ENCODE measurements around the gene SLC26A2. TPM values are rescaled to one million over a fixed set of nuclear protein-coding genes. Genes with fewer than 3 reads are reported as not detected.

Gene SLC26A2
- total RNA-seq, 1 experiment from 2014 or later, result 111 TPM

GRCh38 chr5:150020249-150020648 lies 59.7 kb downstream of the SLC26A2 start:
- Histone ChIP-seq H3K36me3 (ENCODE audit: control insufficient read depth, insufficient read depth, low read length) (peaks cover 63% of the 10 kb centered on the region), H3K4me3 (ENCODE audit: low read depth in 2 of 2, low read length in 2 of 2) (no peak overlapping the region), H3K4me1 (ENCODE audit: control insufficient read depth, insufficient read depth, low read length) (peaks cover 17% of the 10 kb centered on the region), H3K27me3 (ENCODE audit: control insufficient read depth, insufficient read depth, low read length) (no peaks in the 10 kb centered on the region), H3K27ac (ENCODE audit: low read length) (no peak overlapping the region), H3K9me3 (ENCODE audit: control insufficient read depth, insufficient read depth, low read depth, low read length) (peaks cover 6% of the 10 kb centered on the region)
- POLR2A ChIA-PET, result interaction anchor here (0.5 to 1.0 kb wide), 3 partner anchors 9 to 96 kb away, joined by 3 to 12 read pairs (median 10); no protein-coding TSS in a partner anchor
- BruUV-seq (replicated peaks), result no TSS peak
- in situ Hi-C loops (cut with HindIII; ENCODE audit: low pct_unique_long_range_greater_than_20kb, low sequenced_read_pairs), result no loop called here
- no peak for DNase-seq (ENCODE audit: low read depth, low spot score)
- ATAC-seq, result no peak
- intact Hi-C loops (cut with micrococcal nuclease; ENCODE audit: unreplicated experiment), result no loop called here
- TF ChIP-seq POLR2AphosphoS5 (IDR thresholded peaks at IDR 0.05; ENCODE audit: low read depth, low read length) (no peak), SIN3A (IDR thresholded peaks at IDR 0.05; ENCODE audit: borderline replicate concordance, insufficient read depth, low read depth, low read length) (no peak), TCF7L2 (IDR thresholded peaks at IDR 0.05; ENCODE audit: low read depth, low read length) (no peak)
- TF ChIP-seq, protein P1, sequence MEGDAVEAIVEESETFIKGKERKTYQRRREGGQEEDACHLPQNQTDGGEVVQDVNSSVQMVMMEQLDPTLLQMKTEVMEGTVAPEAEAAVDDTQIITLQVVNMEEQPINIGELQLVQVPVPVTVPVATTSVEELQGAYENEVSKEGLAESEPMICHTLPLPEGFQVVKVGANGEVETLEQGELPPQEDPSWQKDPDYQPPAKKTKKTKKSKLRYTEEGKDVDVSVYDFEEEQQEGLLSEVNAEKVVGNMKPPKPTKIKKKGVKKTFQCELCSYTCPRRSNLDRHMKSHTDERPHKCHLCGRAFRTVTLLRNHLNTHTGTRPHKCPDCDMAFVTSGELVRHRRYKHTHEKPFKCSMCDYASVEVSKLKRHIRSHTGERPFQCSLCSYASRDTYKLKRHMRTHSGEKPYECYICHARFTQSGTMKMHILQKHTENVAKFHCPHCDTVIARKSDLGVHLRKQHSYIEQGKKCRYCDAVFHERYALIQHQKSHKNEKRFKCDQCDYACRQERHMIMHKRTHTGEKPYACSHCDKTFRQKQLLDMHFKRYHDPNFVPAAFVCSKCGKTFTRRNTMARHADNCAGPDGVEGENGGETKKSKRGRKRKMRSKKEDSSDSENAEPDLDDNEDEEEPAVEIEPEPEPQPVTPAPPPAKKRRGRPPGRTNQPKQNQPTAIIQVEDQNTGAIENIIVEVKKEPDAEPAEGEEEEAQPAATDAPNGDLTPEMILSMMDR (IDR thresholded peaks at IDR 0.05), result no peak
- TF ChIP-seq, protein P2, sequence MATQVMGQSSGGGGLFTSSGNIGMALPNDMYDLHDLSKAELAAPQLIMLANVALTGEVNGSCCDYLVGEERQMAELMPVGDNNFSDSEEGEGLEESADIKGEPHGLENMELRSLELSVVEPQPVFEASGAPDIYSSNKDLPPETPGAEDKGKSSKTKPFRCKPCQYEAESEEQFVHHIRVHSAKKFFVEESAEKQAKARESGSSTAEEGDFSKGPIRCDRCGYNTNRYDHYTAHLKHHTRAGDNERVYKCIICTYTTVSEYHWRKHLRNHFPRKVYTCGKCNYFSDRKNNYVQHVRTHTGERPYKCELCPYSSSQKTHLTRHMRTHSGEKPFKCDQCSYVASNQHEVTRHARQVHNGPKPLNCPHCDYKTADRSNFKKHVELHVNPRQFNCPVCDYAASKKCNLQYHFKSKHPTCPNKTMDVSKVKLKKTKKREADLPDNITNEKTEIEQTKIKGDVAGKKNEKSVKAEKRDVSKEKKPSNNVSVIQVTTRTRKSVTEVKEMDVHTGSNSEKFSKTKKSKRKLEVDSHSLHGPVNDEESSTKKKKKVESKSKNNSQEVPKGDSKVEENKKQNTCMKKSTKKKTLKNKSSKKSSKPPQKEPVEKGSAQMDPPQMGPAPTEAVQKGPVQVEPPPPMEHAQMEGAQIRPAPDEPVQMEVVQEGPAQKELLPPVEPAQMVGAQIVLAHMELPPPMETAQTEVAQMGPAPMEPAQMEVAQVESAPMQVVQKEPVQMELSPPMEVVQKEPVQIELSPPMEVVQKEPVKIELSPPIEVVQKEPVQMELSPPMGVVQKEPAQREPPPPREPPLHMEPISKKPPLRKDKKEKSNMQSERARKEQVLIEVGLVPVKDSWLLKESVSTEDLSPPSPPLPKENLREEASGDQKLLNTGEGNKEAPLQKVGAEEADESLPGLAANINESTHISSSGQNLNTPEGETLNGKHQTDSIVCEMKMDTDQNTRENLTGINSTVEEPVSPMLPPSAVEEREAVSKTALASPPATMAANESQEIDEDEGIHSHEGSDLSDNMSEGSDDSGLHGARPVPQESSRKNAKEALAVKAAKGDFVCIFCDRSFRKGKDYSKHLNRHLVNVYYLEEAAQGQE (IDR thresholded peaks at IDR 0.05; ENCODE audit: insufficient read depth in 1 of 2, low read depth in 2 of 2, low read length in 1 of 2), result no peak
- CTCF ChIA-PET, result interaction anchor here (0.6 kb wide), 1 partner anchor 18 kb away, joined by 6 read pairs; no protein-coding TSS in a partner anchor

GRCh38 chr5:150021491-150022157 lies 61.1 kb downstream of the SLC26A2 start:
- H3K9me3 ChIP-seq (ENCODE audit: control insufficient read depth, insufficient read depth, low read depth, low read length), result no peaks in the 10 kb centered on the region
- ATAC-seq (peak; percentile 81), DNase-seq (ENCODE audit: low read depth, low spot score) (no peak)
- BruUV-seq (replicated peaks), result no TSS peak
- intact Hi-C loops (cut with micrococcal nuclease; ENCODE audit: unreplicated experiment), result no loop called here
- CTCF ChIA-PET, result interaction anchor here (1.4 kb wide), 1 partner anchor 188 kb away, joined by 3 read pairs; no protein-coding TSS in a partner anchor
- H3K36me3 ChIP-seq (ENCODE audit: control insufficient read depth, insufficient read depth, low read length), result peaks cover 61% of the 10 kb centered on the region
- no peaks in the 10 kb centered on the region for H3K27me3 ChIP-seq (ENCODE audit: control insufficient read depth, insufficient read depth, low read length)
- peaks cover 17% of the 10 kb centered on the region for H3K4me1 ChIP-seq (ENCODE audit: control insufficient read depth, insufficient read depth, low read length)
- POLR2A ChIA-PET, result interaction anchor here (1.0 kb wide), 1 partner anchor 16 kb away, joined by 12 read pairs; no protein-coding TSS in a partner anchor
- TF ChIP-seq, protein P1 (IDR thresholded peaks at IDR 0.05), result no peak
- TF ChIP-seq TCF7L2 (IDR thresholded peaks at IDR 0.05; ENCODE audit: low read depth, low read length), result no peak
- peak overlapping the region; percentile 25; the same call in 1 of the 2 replicates for H3K27ac ChIP-seq (ENCODE audit: low read length)
- peak overlapping the region in 1 of 2 experiments; percentile 19; a peak in 1 of 4 replicates for H3K4me3 ChIP-seq (ENCODE audit: low read depth in 2 of 2, low read length in 2 of 2)
- in situ Hi-C loops (cut with HindIII; ENCODE audit: low pct_unique_long_range_greater_than_20kb, low sequenced_read_pairs), result no loop called here

Measured in Panc1 (cell line).